CD4-positive, alpha-beta T cell treated with Interleukin-6 at 100 ng/mL for 8 hours (primary cell): Measurements from ENCODE around the gene ABCB10.
"Not testable (repeated sequence)": the region's sequence is repeated elsewhere in the genome, so short reads cannot be mapped to it uniquely, and the experiment has no call there.

Source experiments
- DNase-seq: peaks from one replicate; pipeline ENCODE4 v3.0.0-alpha.2; 2020; ENCODE audit warnings: mixed read lengths, low spot score

The ABCB10 gene

DNA sequence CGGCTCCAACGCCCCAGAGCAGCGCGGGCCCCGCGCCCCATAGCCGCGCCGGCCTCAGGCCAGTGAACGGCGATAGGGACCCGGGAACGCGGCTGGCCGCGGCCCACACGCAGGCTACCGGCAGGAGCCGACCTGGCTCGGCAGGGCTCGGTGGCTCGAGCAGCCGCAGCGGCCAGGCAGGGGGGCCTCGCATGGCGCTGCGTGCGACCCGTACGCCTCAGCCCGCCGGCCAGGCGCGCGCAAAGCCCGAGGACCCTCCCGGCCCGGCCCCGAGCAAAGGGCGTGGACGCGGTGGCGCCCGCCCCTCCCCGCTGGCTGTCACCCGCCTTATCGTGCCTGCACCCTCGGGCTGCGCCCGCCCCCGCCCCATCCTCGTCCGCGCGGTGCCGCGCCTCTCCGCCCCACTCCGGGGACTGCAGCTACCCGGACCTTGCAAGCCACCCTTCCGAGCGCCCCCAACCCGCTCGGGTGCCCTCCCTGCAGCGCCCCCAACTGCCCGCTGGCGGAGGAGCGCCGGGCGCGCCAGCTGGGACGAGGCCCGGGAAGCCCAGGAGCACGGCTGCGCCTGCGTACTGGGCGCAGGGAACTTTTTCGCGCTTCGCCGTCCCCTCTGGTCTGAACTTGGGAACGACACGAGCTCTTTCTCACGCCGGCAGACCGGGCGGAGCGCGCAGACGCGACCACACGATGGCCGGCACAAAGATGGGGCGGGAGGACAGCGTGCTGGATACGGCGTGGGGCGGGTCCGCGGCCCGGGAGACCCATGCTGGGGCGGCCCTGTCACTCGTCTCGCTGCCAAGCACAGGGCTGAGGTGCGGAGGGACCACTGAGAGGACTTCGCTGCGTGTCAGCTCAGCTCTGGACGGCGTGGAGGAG, at the start of gene ABCB10:
Gene ABCB10, minus strand, starts transcription at position 248 of the 876 bp plus-strand sequence. Its CDS starts 55 bp downstream, at position 193.
- DNase-seq, result peak; percentile 92

DNA sequence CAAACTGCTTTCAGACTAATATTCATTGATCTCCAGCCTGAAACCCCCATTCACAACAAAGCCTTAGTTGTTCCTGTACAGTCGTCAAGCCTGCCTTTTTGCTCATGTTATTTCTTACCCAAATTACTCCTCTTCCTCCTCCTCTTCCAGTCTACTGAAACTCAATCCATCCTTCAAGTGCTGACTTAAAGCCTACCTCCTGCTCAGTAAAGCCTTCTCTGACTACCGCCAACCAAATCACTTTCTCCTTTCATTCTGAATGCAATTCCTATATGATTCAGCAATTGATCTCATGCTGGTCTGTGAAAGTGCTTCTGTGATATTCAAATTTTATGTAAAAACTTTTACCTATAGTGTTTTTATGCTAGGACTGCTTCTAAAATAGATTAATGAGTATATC, 48.9 kb upstream of the ABCB10 start:
- DNase-seq, result no peak

DNA sequence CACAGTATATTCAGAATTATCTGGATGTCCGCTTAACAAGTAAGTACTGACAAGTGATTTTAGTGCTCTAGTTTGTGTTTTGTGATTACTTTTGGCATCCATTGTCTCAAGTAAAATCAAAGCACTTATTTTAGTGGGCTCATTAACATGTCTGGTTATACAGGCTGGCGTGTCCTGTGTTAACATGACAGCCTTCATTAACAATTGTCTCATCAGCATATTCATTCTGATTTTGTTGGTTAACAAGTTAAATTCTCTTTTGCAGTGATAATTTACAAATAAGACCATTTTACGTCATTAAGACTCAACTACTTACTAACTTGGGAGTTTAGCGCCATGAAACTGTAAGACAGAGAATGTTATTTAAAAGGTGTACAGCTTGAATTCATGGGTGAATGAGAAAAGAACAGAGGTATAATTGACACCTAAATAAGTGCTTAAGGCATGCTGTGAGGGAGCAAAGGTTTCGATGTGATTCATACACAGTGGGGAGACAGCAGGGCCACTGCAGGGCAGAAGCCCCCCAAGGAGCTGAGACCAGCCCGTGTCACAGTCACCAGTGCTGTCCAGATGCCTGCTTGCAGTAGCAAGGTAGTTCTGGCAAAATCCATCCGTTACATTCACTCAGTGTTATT, 45.0 kb upstream of the ABCB10 start:
- DNase-seq, result no peak

DNA sequence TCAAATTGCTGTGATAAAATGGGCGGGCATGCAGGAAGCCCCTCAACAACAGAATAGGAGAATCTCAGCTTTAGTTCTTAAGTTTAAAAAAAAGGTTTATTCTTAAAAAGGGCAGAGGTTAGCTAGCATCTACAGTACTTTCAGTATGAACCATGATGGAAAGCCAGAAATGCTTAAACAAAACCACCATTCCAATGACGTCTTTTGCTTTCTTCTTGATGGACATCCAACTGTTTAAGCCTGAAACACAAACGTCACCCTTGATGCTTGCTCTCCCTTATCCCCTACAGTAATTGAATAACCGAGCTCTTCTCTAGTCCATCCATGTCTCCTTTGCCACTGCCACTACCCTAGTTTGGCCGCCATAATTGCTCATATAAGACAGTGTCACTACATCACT, 41.7 kb upstream of the ABCB10 start:
- no peak for DNase-seq

DNA sequence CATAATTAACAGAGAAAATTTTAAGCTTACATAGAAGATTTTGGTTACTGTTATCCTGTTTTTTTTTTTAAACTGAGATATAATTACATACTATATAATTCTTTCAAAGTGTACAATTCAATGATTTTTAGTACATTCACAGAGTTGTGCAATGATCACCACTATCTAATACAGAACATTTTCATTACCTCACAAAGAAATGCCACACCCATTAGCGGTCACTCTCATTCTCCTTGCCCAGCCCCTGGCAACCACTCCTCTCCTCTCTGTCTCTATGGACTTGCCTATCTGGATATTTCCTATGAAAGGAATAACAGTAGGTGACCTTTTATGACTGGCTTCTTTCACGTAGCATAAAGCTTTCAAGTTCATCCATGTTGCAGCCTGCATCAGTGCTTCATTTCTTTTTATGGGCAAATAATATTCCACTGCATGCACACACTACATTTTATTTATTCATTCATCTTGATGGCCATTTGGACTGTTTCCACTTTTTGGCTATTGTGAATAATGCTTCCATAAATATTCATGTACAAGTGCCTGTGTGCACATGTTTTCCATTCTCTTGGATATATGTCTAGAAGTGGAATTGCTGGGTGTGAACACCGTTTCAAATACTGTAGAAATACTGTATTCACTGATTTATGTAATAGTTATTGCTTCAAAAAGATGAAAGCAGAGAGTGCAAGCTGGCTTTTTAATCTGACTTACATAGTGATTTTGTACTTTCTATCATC, 40.9 kb upstream of the ABCB10 start:
- no peak for DNase-seq

DNA sequence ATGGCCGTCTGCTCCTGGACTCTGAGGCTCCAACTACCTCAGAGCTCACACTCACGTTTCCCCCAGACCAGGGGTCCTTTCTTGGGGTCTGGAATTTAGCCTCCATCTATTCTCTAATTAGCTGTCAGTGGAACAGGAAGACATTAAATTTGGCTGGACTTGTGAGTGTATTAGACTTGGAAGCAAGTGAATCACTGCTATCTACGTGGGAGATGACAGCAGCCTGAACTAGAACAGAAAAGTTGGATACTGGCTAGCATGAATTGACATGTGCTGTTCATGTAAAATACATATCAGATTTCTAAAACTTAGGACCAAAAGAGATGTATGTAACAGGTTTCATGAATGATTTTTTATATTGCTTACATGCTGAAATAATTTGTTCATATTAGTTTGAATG, 39.4 kb upstream of the ABCB10 start:
- no peak for DNase-seq

DNA sequence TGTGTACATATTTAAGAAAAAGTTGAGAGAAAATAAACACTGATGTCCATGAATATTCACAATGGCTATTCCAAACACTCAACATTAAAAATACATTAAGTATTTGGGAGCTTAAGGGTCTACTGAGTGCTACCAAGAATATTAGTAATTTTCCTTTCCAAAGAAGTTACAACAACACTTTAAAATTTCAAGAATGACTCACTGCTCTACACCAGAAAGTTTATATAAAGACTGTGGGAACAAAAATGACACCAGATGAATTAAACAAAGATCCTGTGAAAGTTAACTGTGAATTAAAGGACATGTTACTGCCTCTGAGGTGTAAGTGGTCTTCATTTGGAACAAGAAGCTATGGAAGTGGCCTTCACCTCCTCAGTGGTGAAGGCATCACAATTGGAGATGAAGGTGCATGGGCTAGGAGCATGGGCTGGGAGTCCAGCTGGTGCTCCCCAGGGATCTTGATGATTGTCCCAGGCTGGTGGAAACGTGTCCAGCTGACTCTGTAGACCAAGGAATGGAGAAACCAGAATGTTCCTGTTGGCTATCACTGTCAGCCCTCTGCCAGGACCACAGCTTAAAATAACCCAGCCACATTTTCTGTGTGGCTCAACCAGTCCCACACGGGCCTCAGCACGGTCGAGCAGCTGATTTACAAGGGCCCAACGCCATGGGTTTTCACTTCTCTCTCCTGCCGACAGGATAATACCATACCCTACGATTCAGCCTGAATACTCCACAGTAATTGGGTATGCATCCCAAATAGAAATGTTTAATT, 38.6 kb upstream of the ABCB10 start:
- no peak for DNase-seq

DNA sequence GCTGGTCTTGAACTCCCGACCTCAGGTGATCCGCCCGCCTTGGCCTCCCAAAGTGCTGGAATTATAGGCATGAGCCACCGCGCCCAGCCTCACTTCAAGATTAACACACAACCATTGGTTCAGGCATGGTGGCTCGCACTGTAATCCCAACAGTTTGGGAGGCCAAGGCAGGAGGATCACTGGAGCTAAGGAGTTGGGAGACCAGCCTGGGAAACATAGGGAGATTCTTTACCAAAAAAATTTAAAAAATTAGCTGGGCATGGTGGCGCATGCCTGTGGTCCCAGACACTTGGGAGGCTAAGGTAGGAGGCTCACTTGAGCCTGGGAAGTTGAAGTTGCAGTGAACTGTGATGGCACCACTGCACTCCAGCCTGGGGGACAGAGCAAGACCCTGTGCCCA, 37.4 kb upstream of the ABCB10 start:
- DNase-seq, result not testable (repeated sequence)

DNA sequence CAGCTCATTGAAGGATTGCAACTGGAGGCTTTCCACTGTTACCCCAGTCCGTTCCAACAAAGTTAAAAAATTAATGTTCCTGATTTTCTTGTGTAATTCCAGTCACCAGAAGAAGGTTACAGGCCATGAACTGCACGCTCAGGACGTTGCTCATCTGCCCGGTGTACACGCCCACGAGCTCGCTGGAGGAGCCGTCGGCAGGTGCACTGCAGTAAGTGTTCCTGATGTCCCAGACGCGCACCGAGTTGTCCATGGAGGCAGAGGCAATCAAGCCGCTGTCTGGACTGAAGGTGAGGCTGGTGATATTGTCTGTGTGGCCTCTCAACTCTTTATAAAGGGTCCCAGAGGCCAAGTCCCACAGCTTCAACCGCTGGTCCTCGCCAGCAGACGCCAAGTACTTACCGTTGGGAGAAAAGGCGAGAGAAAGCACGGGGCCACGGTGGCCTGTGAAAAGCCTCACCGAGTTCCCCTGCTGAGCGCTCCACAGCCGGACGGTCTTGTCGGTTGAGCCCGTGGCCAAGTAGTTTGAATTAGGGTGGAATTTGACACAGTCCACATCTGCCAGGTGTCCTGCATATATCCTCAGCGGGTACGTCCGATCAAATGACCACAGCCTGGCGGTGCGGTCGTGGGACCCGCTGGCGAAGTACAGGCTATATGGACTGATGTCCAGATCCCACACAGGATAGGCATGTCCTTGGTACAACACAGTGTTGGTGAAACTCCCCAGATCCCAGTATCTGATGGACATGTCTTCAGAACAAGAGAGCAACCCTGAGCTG, 35.9 kb upstream of the ABCB10 start:
- no peak for DNase-seq

DNA sequence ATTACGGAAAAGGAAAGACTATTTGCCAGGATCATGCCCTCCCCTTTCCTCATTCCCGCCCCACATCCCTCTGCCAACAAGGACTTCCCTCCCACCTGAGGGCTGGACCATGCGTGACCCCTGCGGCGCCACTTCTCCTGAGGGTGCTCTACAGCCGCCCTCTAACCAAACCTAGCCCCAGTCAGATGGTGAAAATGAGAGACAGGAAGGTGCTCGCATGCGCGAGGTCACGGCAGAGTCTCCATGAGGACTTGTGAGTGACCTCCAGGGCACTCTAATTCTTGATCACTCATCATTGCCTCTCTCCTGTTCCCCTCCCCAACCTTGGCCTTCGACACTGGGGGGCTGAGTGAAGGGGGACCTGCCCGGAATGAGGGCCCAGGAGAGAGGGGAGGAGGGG, 35.3 kb upstream of the ABCB10 start:
- no peak for DNase-seq

DNA sequence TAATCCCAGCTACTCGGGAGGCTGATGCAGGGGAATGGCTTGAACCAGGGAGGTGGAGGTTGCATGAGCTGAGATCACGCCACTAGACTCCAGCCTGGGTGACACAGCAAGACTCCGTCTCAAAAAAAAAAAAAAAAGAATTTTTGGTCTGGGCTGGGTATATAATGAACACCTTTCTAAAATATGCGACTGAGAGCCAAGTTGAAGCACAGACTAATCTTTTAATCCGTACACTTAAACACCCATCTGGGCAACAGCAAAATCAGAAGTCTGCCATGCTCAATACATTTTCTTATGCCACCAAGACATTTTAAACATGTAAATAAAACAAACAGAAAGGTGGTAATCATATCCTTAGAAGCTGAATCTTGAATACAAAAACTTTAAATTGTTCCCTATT, 31.6 kb upstream of the ABCB10 start:
- DNase-seq, result no peak

DNA sequence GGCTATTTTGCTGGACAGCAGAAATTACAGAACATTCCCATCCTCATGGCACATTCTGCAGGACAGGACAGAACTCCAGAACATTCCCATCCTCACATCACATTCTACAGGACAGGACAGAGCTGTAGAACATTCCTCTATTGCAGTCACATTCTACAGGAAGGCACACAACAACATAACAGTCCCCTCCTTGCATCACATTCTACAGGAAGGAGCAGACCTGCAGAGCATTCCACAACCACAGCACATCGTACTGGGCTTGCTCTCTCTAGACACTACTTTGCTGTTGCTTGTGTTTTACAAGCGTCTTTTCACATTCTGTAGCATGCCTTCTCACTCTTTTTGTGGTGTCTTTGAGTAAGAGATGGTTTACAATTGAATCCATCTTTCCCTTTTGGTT, 26.8 kb upstream of the ABCB10 start:
- DNase-seq, result no peak

DNA sequence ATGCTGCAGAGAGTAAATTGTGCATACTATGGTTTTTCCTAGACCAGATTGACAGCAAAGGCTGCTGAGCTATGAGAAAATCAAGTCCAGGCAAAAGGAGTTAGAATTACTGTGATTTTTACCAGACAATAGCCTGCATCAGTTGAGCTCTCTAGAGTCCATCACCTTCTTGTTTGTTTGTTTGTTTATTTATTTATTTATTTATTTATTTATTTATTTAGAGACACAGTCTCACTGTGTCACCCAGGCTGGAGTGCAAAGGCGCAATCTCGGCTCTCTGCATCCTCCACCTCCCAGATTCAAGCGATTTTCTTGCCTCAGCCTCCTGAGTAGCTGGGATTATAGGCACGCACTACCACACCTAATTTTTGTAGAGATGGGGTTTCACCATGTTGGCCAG, 24.2 kb upstream of the ABCB10 start:
- DNase-seq, result no peak

DNA sequence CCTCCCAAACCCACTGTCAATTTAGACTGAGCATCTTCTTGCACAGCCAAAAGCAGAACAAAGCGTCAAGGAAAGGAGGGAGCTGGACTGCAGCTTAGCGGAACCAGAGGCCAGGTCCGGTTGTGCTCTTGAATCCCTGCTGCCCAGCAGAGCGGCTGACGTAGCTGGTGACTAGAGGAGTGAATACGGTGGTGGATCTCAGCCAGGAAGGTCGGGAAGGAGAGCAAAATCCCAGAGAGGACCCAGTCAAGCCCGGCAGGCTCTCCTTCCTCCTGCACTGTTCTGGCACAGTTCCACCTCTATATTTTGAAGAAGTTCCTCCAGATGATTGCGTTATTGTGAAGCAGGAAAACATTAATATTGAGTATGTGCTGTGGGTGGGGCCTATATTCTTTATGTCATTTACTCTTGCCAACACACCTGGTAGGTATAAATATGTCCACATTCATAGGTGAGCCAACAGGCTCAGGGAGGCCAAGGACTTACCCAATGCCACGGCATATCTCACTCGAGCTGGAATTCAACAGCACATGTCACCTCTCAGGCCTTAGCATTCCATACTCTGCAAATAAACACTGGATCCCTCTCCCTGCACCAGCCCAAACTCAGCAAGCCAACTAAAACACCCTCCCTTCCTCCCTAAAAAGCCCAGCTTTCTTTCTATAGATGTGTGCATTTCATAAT, 23.6 kb upstream of the ABCB10 start:
- DNase-seq, result no peak

DNA sequence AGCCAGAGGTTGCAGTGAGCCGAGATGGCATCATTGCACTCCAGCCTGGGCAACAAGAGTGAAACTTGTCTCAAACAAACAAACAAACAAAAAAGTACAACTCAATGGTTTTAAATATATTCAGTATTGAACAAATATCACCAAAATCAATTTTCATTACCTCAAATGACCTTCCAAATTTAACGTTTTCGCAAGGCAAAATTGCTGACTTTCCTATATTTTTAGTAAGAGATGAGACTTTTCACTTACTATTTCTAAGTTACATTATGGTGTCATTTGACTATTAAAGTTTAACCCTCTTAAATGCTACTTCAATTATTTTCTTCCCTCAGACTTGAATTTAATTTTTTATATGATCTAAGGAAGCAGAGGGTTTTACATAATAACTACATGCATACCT, 23.0 kb upstream of the ABCB10 start:
- no peak for DNase-seq

DNA sequence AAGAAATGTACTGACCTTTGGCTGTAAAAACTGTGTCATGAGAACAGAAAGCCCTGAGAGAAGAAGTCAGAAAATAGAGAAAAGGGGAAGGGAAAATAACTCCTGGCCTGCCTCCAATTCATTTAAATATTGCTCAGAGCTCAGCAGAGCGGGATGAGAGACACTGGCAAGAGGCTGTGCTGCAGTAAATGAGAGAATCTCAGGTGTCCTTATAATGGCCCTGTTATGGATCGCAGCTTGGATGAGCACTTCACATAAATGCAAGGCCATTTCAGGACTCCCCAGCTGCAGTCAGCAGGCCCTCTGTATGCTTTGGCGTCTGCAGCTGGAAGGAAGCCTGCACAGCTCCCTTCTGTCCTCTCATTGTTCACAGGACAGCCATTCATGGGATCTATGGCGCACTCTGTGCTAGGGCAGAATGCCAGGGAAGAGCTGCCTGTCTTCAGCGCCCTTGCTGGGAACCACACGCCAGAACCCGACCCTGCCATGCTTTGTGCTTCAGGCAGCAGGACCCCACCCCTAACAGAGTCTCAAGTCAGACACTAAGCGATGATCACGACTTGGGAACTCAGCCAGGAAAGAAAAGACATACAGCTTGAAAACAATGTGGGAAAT, 20.7 kb upstream of the ABCB10 start:
- DNase-seq, result no peak

DNA sequence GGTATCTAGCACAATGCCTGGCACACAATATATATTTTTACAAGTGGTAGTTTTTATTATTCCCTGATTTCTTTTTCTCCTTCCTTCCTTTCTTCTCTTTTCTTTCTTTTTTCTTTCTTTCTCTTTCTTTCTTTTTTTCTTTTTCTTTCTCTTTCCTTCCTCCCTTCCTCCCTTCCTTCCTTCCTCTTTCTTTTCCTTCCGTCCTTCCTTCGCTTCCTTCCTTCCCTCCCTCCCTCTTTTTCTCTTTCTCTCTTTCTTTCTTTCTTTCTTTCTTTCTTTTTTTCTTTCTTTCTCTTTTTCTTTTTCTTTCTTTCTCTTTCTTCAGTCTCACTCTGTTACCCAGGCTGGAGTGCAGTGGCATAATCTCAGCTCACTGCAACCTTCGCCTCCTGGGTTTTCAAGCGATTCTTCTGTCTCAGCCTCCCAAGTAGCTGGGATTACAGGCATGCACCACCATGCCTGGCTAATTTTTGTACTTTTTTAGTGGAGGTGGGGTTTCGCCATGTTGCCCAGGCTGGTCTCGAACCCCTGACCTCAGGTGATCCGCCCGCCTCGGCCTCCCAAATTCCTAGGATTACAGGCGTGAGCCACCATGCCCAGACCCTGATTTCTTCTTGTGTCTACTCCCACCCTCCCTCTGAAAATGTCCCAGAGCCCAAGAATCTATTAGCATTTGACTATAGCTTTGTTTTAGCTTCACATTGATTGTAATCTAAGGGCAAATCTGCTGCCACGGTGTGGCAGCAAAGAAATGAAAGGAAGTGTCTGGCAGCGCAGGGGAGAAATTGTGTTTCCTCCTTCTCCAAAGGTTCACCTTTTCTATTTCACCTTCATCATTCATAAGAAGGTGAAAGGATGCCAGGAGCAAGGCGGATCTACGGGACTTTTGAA, 19.9 kb upstream of the ABCB10 start:
- DNase-seq, result no peak

DNA sequence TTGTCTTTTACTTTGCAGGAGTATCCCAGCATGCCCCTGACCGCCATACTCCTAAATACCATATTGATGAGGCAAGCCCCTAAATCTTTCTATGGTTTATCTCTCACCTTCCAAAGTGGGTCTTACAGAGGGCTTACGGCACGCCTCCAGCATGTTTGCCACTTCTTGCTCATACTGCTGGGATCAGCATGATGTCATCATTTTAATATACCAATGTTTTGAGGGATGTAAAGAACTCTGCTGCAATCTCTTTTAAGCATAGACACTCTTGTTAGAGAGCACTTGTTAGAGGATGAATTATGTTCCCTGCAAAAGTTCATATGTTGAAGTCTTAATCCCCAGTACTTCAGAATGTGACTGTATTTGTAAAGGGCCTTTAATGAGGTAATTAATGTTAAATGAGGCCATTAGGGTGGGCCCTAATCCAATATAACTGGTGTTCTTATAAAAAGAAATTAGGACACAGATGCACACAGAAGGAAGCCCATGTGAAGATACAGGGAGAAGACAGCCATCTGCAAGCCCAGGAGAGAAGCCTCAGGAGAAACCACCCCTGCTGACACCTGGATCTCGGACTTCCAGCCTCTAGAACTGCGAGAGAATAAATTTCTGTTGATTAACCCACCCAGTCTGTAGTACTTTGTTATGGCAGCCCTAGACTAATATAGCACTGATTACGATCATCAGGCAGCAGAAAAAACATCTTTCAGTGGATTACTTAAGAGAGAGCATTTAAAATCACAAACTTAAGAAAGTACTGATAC, 16.4 kb upstream of the ABCB10 start:
- DNase-seq, result no peak

DNA sequence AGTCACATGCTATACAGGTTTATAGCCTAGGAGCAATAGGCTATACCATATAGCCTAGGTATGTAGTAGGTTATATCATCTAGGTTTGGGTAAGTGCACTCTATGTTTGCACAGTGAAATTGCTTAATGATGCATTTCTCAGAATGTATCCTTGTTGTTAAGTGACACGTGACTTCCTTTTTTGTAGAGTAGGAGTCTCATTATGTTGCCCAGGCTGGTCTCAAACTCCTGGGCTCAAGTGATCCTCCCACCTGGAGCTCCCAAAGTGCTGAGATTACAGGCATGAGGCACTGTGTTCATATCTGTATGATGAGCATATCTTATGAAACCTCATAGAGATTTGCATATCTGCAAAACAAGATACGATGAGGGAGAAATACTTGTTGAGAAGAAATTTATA, 13.8 kb upstream of the ABCB10 start:
- no peak for DNase-seq
